Neural progenitor cell (in vitro differentiated cells): ENCODE data around the gene TMEM247. TPM values are rescaled to one million over a fixed set of nuclear protein-coding genes. Genes with fewer than 3 reads are reported as not detected.

Experiments used
- DNase-seq: peaks from one replicate; pipeline ENCODE4 v3.0.0-alpha.2; 2016; ENCODE audit warnings: low spot score
- H2AFZ ChIP-seq: fragments of 200-600 bp; sonication (generic); replicated peaks from 2 replicates; pipeline ENCODE4 v1.6.1; 2016; ENCODE audit warnings: antibody characterized with exemption
- H3F3A ChIP-seq: fragments of 200-600 bp; sonication (generic); 2 replicates; pipeline ENCODE4 v1.6.1; 2016; ENCODE audit warnings: antibody characterized with exemption, low read depth
- H3K27ac ChIP-seq: fragments of 200-600 bp; sonication (generic); 2 replicates; pipeline ENCODE4 v1.5.1; 2016; ENCODE audit warnings: mild to moderate bottlenecking
- H3K27me3 ChIP-seq: fragments of 200-600 bp; sonication (generic); 2 replicates; pipeline ENCODE4 v1.6.1; 2016; ENCODE audit warnings: mild to moderate bottlenecking, moderate library complexity
- H3K36me3 ChIP-seq: fragments of 200-600 bp; sonication (generic); 2 replicates; pipeline ENCODE4 v1.5.1; 2016
- H3K4me1 ChIP-seq: fragments of 200-600 bp; sonication (generic); 2 replicates; pipeline ENCODE4 v1.6.1; 2016; ENCODE audit warnings: mixed run types
- H3K4me2 ChIP-seq: fragments of 200-600 bp; sonication (generic); 2 replicates; pipeline ENCODE4 v1.6.1; 2016
- H3K4me3 ChIP-seq: fragments of 200-600 bp; sonication (generic); 2 replicates; pipeline ENCODE4 v1.5.1; 2016
- H3K79me2 ChIP-seq: fragments of 200-600 bp; sonication (generic); 2 replicates; pipeline ENCODE4 v1.6.1; 2016; ENCODE audit warnings: low read depth
- H3K9ac ChIP-seq: fragments of 200-600 bp; sonication (generic); 2 replicates; pipeline ENCODE4 v1.6.1; 2016
- H3K9me3 ChIP-seq: fragments of 200-600 bp; sonication (generic); 2 replicates; pipeline ENCODE4 v1.5.1; 2016; ENCODE audit warnings: low read depth
- H4K20me1 ChIP-seq: fragments of 200-600 bp; sonication (generic); 2 replicates; pipeline ENCODE4 v1.6.1; 2016; ENCODE audit warnings: low read depth
- H3K27ac Mint-ChIP-seq: 3 replicates; pipeline ENCODE4 v1.8.0; 2021; ENCODE audit warnings: mixed read lengths
- H3K27me3 Mint-ChIP-seq: 2 replicates; pipeline ENCODE4 v1.8.0; 2022; ENCODE audit warnings: low read depth, mild to moderate bottlenecking, inconsistent platforms, moderate library complexity, mixed read lengths; ENCODE audit not compliant: insufficient read depth
- H3K36me3 Mint-ChIP-seq: 3 replicates; pipeline ENCODE4 v1.8.0; 2021; ENCODE audit warnings: mixed read lengths
- H3K4me1 Mint-ChIP-seq: 3 replicates; pipeline ENCODE4 v1.8.0; 2021; ENCODE audit warnings: mixed read lengths
- H3K4me3 Mint-ChIP-seq: 3 replicates; pipeline ENCODE4 v1.8.0; 2021; ENCODE audit warnings: mild to moderate bottlenecking, moderate library complexity, mixed read lengths
- H3K9me3 Mint-ChIP-seq: 3 replicates; pipeline ENCODE4 v1.8.0; 2020; ENCODE audit warnings: mixed read lengths
- EZH2 ChIP-seq: fragments of 200-600 bp; sonication (generic); IDR thresholded peaks from 2 replicates; pipeline ENCODE4 v1.6.1; 2017; ENCODE audit warnings: antibody characterized with exemption, mild to moderate bottlenecking, moderate library complexity
- EZH2phosphoT487 ChIP-seq: fragments of 200-600 bp; sonication (generic); IDR thresholded peaks from 2 replicates; pipeline ENCODE4 v1.6.1; 2017; ENCODE audit warnings: antibody characterized with exemption
- total RNA-seq: library from RNA; depleted of rRNA; stranded (reverse); fragments of >200 nt; gene quantifications from 2 replicates; pipeline ENCODE4 v1.2.3, GENCODE V29; 2015; ENCODE audit warnings: low replicate concordance
- TF ChIP-seq, protein P1 (sequence below): fragments of 200-600 bp; sonication (generic); IDR thresholded peaks from 2 replicates; pipeline ENCODE4 v1.5.1; 2017; ENCODE audit warnings: antibody characterized with exemption, mild to moderate bottlenecking

TMEM247 gene
- total RNA-seq, 1 donor from 2014 or later, result not detected

- Histone ChIP-seq H3K27ac (no peak overlapping the region), H3K4me2 (no peak overlapping the region), H3F3A (no peaks in the 10 kb centered on the region), H3K4me3 (no peak overlapping the region), H3K36me3 (no peaks in the 10 kb centered on the region), H3K79me2 (no peaks in the 10 kb centered on the region), H3K9me3 (no peaks in the 10 kb centered on the region), H3K27me3 (no peaks in the 10 kb centered on the region), H3K4me1 (no peaks in the 10 kb centered on the region), H2AFZ (no peak overlapping the region), H3K9ac (no peak overlapping the region), H4K20me1 (no peaks in the 10 kb centered on the region)
- DNase-seq, result no peak
- H3K4me3 Mint-ChIP-seq, result no peak overlapping the region
- no peaks in the 10 kb centered on the region for H3K36me3 Mint-ChIP-seq
- TF ChIP-seq EZH2phosphoT487 (no peak), EZH2 (no peak)
- TF ChIP-seq, protein P1, sequence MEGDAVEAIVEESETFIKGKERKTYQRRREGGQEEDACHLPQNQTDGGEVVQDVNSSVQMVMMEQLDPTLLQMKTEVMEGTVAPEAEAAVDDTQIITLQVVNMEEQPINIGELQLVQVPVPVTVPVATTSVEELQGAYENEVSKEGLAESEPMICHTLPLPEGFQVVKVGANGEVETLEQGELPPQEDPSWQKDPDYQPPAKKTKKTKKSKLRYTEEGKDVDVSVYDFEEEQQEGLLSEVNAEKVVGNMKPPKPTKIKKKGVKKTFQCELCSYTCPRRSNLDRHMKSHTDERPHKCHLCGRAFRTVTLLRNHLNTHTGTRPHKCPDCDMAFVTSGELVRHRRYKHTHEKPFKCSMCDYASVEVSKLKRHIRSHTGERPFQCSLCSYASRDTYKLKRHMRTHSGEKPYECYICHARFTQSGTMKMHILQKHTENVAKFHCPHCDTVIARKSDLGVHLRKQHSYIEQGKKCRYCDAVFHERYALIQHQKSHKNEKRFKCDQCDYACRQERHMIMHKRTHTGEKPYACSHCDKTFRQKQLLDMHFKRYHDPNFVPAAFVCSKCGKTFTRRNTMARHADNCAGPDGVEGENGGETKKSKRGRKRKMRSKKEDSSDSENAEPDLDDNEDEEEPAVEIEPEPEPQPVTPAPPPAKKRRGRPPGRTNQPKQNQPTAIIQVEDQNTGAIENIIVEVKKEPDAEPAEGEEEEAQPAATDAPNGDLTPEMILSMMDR, result no peak
- no peaks in the 10 kb centered on the region for H3K9me3 Mint-ChIP-seq
- H3K27me3 Mint-ChIP-seq, result peaks cover 3% of the 10 kb centered on the region
- H3K4me1 Mint-ChIP-seq, result peaks cover 7% of the 10 kb centered on the region
- no peak overlapping the region for H3K27ac Mint-ChIP-seq
These were observed 17.6 kb upstream of the TMEM247 start for GRCh38 chr2:46461709-46462171.

- Histone ChIP-seq H3K27ac (no peak overlapping the region), H3K36me3 (no peaks in the 10 kb centered on the region), H3K9me3 (no peaks in the 10 kb centered on the region), H3K4me2 (no peak overlapping the region), H4K20me1 (no peaks in the 10 kb centered on the region), H3K9ac (no peak overlapping the region), H3K4me1 (no peaks in the 10 kb centered on the region), H3K4me3 (no peak overlapping the region), H3F3A (no peaks in the 10 kb centered on the region), H3K27me3 (no peaks in the 10 kb centered on the region), H3K79me2 (no peaks in the 10 kb centered on the region), H2AFZ (no peak overlapping the region)
- Mint-ChIP-seq H3K9me3 (no peaks in the 10 kb centered on the region), H3K27ac (no peak overlapping the region), H3K36me3 (no peaks in the 10 kb centered on the region), H3K4me1 (peaks cover 7% of the 10 kb centered on the region), H3K27me3 (peaks cover 3% of the 10 kb centered on the region), H3K4me3 (no peak overlapping the region)
- TF ChIP-seq EZH2phosphoT487 (no peak), EZH2 (no peak)
- TF ChIP-seq, protein P1, result no peak
- DNase-seq, result no peak
These were observed 16.4 kb upstream of the TMEM247 start for GRCh38 chr2:46462936-46463335.

- H3K27ac ChIP-seq, result no peak overlapping the region
- H3K9ac ChIP-seq, result no peak overlapping the region
- H3K4me1 ChIP-seq, result no peaks in the 10 kb centered on the region
- Mint-ChIP-seq H3K4me3 (no peak overlapping the region), H3K27ac (no peak overlapping the region), H3K9me3 (peaks cover 2% of the 10 kb centered on the region), H3K27me3 (no peaks in the 10 kb centered on the region), H3K36me3 (no peaks in the 10 kb centered on the region), H3K4me1 (peaks cover 4% of the 10 kb centered on the region)
- H4K20me1 ChIP-seq, result no peaks in the 10 kb centered on the region
- TF ChIP-seq EZH2 (no peak), EZH2phosphoT487 (no peak)
- TF ChIP-seq, protein P1, result no peak
- no peaks in the 10 kb centered on the region for H3F3A ChIP-seq
- H3K4me3 ChIP-seq, result no peak overlapping the region
- H3K9me3 ChIP-seq, result no peaks in the 10 kb centered on the region
- H3K36me3 ChIP-seq, result no peaks in the 10 kb centered on the region
- no peak overlapping the region for H3K4me2 ChIP-seq
- H2AFZ ChIP-seq, result no peak overlapping the region
- DNase-seq, result no peak
- H3K27me3 ChIP-seq, result no peaks in the 10 kb centered on the region
- no peaks in the 10 kb centered on the region for H3K79me2 ChIP-seq
These were observed 10.2 kb upstream of the TMEM247 start for GRCh38 chr2:46469116-46469515.
